ENCODE data around the gene AKAP5.

DNA sequence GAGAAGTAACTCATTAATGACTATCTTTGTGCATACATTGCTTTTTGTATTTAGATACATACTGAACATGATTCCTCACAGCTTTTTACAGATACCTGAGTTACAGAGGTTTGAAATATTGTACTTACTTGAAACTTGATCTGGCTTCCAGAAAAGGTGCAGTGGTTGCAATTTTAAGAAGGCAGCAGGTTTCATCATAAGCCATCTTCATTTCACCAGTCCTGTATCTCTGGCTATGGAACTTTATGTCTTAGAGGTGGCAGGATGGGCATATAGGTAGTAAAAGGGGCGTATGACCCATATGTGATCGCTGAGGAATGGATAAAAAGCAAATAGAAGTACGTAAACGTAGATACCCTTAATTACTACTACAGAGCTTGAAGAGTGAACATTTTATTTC lies 52.9 kb downstream of the AKAP5 start:
- TF ChIP-seq POLR2A (IDR thresholded peaks at IDR 0.05; ENCODE audit: low read depth, low read length) (no peak), POLR2AphosphoS5 (IDR thresholded peaks at IDR 0.05; ENCODE audit: low read depth, low read length) (no peak), TAF1 (IDR thresholded peaks at IDR 0.05; ENCODE audit: borderline replicate concordance, low read depth, low read length) (no peak)

Measured in GM12892 (cell line).